Measurements from ENCODE around the gene NHERF1. TPM values are rescaled to one million over a fixed set of nuclear protein-coding genes. Genes with fewer than 3 reads are reported as not detected.

Gene NHERF1
- total and polyA plus RNA-seq, 2 of the 4 experiments (the other 2 are of a cell fraction), result 3.8 to 11.8 TPM

GRCh38 chr17:74754832-74755231 is 6.4 kb downstream of the NHERF1 start:
- Histone ChIP-seq H2BK120ac (ENCODE audit: low read depth, low read length) (no peak overlapping the region), H2BK20ac (ENCODE audit: low read depth, low read length) (no peak overlapping the region), H3K4me3 (ENCODE audit: insufficient read depth, low read depth, low read length) (no peak overlapping the region), H3K27me3 (ENCODE audit: control insufficient read depth, insufficient read depth, low read length) (no peaks in the 10 kb centered on the region), H2BK5ac (ENCODE audit: low read depth, low read length, poor library complexity, severe bottlenecking) (no peak overlapping the region), H3K56ac (ENCODE audit: extremely low read depth, insufficient read depth, low read length) (no peak overlapping the region), H2AK5ac (ENCODE audit: low read depth, low read length) (no peak overlapping the region), H3K9ac (ENCODE audit: low read depth, low read length) (no peak overlapping the region), H4K91ac (ENCODE audit: insufficient read depth, low read depth, low read length) (no peak overlapping the region), H3K79me1 (ENCODE audit: low read depth in 1 of 2, low read length in 2 of 2) (peaks cover 6 to 32% of the 10 kb centered on the region in 2 experiments), H3K4me1 (ENCODE audit: control insufficient read depth, insufficient read depth, low read length) (peaks cover 13% of the 10 kb centered on the region; the same call in 1 of the 2 replicates), H2AFZ (replicated peaks; ENCODE audit: low read length, poor library complexity) (no peak overlapping the region), H2AK9ac (replicated peaks; ENCODE audit: low read depth, low read length, poor library complexity) (no peak overlapping the region), H3K18ac (ENCODE audit: low read depth, low read length) (no peak overlapping the region), H3K9me1 (ENCODE audit: insufficient read depth, low read length) (peaks cover 9% of the 10 kb centered on the region), H3K14ac (replicated peaks; ENCODE audit: low read depth, low read length) (no peak overlapping the region), H3K36me3 (ENCODE audit: control insufficient read depth, insufficient read depth, low read length) (no peaks in the 10 kb centered on the region), H3K4ac (ENCODE audit: low read depth, low read length) (no peak overlapping the region), H3K27ac (ENCODE audit: insufficient read depth, low read length) (no peak overlapping the region), H4K8ac (ENCODE audit: low read depth in 2 of 2, low read length in 2 of 2) (no peak overlapping the region), H4K20me1 (ENCODE audit: insufficient read depth, low read length) (peaks cover 12% of the 10 kb centered on the region), H3K23ac (ENCODE audit: low read depth, low read length) (no peak overlapping the region), H3K4me2 (ENCODE audit: low read depth, low read length) (no peak overlapping the region), H2BK15ac (ENCODE audit: low read depth, low read length) (no peak overlapping the region), H3K9me3 (ENCODE audit: control insufficient read depth, insufficient read depth, low read length) (no peaks in the 10 kb centered on the region), H4K5ac (ENCODE audit: low read depth, low read length) (no peak overlapping the region)
- no CpG with 5 or more reads among the region's 3 CpGs for WGBS, 2 experiments (ENCODE audit: extremely low coverage in 2 of 2, insufficient read length in 1 of 2)
- in situ Hi-C loops (cut with MboI; ENCODE audit: low sequenced_read_pairs) (no loop called here), dilution Hi-C loops (cut with HindIII; ENCODE audit: low sequenced_read_pairs, unreplicated experiment) (no loop called here), intact Hi-C loops (cut with micrococcal nuclease) (no loop called here)
- no TSS peak for BruUV-seq (replicated peaks)
- DNase-seq, result no peak
- ChIA-PET POLR2A (ENCODE audit: unreplicated experiment) (no interaction called here), CTCF (no interaction called here)
- no peak for TF ChIP-seq MXI1 (IDR thresholded peaks at IDR 0.05; ENCODE audit: borderline replicate concordance, low read depth, low read length)
- TF ChIP-seq RAD21 (IDR thresholded peaks at IDR 0.05; ENCODE audit: low read length), result no peak
- no peak for TF ChIP-seq FOS (IDR thresholded peaks at IDR 0.05; ENCODE audit: low read depth, low read length)
- no peak for TF ChIP-seq NFE2L2 (IDR thresholded peaks at IDR 0.05; ENCODE audit: low read depth, low read length)
- no peak for TF ChIP-seq SMC3 (IDR thresholded peaks at IDR 0.05; ENCODE audit: low read depth, low read length)
- no peak for TF ChIP-seq CHD1 (IDR thresholded peaks at IDR 0.05; ENCODE audit: low read depth, low read length)
- TF ChIP-seq ELK1 (IDR thresholded peaks at IDR 0.05; ENCODE audit: borderline replicate concordance, low read depth, low read length), result no peak
- TF ChIP-seq RCOR1 (IDR thresholded peaks at IDR 0.05; ENCODE audit: insufficient replicate concordance, low read length), result no peak
- TF ChIP-seq MAFK (IDR thresholded peaks at IDR 0.05; ENCODE audit: low read depth, low read length), result no peak
- no peak for TF ChIP-seq BHLHE40 (IDR thresholded peaks at IDR 0.05; ENCODE audit: low read depth, low read length)
- no peak for TF ChIP-seq CTCF (conservative IDR thresholded peaks at IDR 0.05; ENCODE audit: low read depth, low read length)
- no peak for TF ChIP-seq USF2 (IDR thresholded peaks at IDR 0.05; ENCODE audit: low read depth, low read length)
- no peak for TF ChIP-seq MAZ (IDR thresholded peaks at IDR 0.05; ENCODE audit: borderline replicate concordance, low read depth, low read length)
- no peak for TF ChIP-seq RFX5 (IDR thresholded peaks at IDR 0.05; ENCODE audit: low read depth, low read length)
- no peak for TF ChIP-seq CEBPB (IDR thresholded peaks at IDR 0.05; ENCODE audit: low read depth, low read length)
- no peak for TF ChIP-seq POLR2A (IDR thresholded peaks at IDR 0.05; ENCODE audit: low read depth, low read length)
- ATAC-seq (ENCODE audit: low read depth), result no peak
